ENCODE measurements around the gene TMEM179.

GRCh38 chr14:104638927-104639450 is 34.4 kb upstream of the TMEM179 start:
- no peak for TF ChIP-seq CTCF (IDR thresholded peaks at IDR 0.05)
- no peak for TF ChIP-seq POLR2A (IDR thresholded peaks at IDR 0.05)
- TF ChIP-seq POLR2AphosphoS5 (IDR thresholded peaks at IDR 0.05), result no peak
